Spleen (tissue), 11 donors: Measurements from ENCODE around the gene LSG1. TPM values are rescaled to one million over a fixed set of nuclear protein-coding genes. Genes with fewer than 3 reads are reported as not detected.

Experiments
- DNase-seq: peaks from one replicate; pipeline ENCODE4 v3.0.0-alpha.2; 2020
- H3K27ac ChIP-seq, 8 donors: fragments of 200-600 bp; sonication (generic) in 7 of 8; 1 replicate in 4 of 8; 2 replicates in 4 of 8; pipeline versions ENCODE4 v1.5.0 to v1.8.0; 2016 to 2021; ENCODE audit warnings: inconsistent platforms in 4 of 8, mild to moderate bottlenecking in 4 of 8, moderate library complexity in 1 of 8
- H3K27me3 ChIP-seq, 7 donors: fragments of 200-600 bp; sonication (generic) in 6 of 7; replicated peaks in 1 of 7; 1 replicate in 4 of 7; 2 replicates in 3 of 7; pipeline versions ENCODE4 v1.5.0 to v1.8.0; 2016 to 2021; ENCODE audit warnings: inconsistent platforms in 3 of 7, mild to moderate bottlenecking in 1 of 7
- H3K36me3 ChIP-seq, 6 donors: fragments of 200-600 bp; sonication (generic) in 5 of 6; 1 replicate in 4 of 6; 2 replicates in 2 of 6; pipeline versions ENCODE4 v1.5.0 to v1.8.0; 2016 to 2021; ENCODE audit warnings: inconsistent platforms in 2 of 6
- H3K4me1 ChIP-seq, 6 donors: fragments of 200-600 bp; sonication (generic) in 5 of 6; 1 replicate in 3 of 6; 2 replicates in 3 of 6; pipeline versions ENCODE4 v1.5.0 to v1.8.0; 2016 to 2021; ENCODE audit warnings: inconsistent platforms in 3 of 6
- H3K4me3 ChIP-seq, 8 donors: fragments of 200-600 bp; sonication (generic) in 7 of 8; 1 replicate in 4 of 8; 2 replicates in 4 of 8; pipeline versions ENCODE4 v1.5.0 to v1.8.0; 2016 to 2021; ENCODE audit warnings: inconsistent platforms in 4 of 8, mild to moderate bottlenecking in 4 of 8, moderate library complexity in 2 of 8
- H3K9me3 ChIP-seq, 8 donors: fragments of 200-600 bp; sonication (generic) in 7 of 8; 1 replicate in 4 of 8; 2 replicates in 4 of 8; pipeline versions ENCODE4 v1.5.0 to v1.8.0; 2016 to 2021; ENCODE audit warnings: inconsistent platforms in 4 of 8
- CTCF ChIP-seq, 11 experiments: fragments of 200-600 bp in 7 of 11; fragments of 450-650 bp in 4 of 11; sonication (generic) in 4 of 11; IDR thresholded peaks in 8 of 11; conservative IDR thresholded peaks in 3 of 11; 1 replicate in 7 of 11; 2 replicates in 4 of 11; pipeline versions ENCODE4 v1.4.0 to v1.8.0; 2016 to 2021; ENCODE audit warnings: antibody characterized with exemption in 11 of 11, inconsistent platforms in 4 of 11, mild to moderate bottlenecking in 1 of 11
- POLR2A ChIP-seq, 3 donors: fragments of 450-650 bp; IDR thresholded peaks; one replicate each; pipeline ENCODE4 v1.5.1; 2017; ENCODE audit warnings: antibody characterized with exemption in 3 of 3, mild to moderate bottlenecking in 1 of 3
- POLR2AphosphoS5 ChIP-seq, 3 donors: sonication (generic); formaldehyde crosslinking; IDR thresholded peaks; one replicate each; pipeline ENCODE4 v1.5.1; 2017; ENCODE audit warnings: antibody characterized with exemption in 3 of 3
- WGBS, 5 donors: extraction: QIAGEN DNeasy Blood & Tissue Kit in 3 of 5; methylation state at CpG; one replicate each; pipeline versions ENCODE4 v1.1.5 to v1.1.7; 2013 to 2018; 5-methylcytosine and 5-hydroxymethylcytosine counted together
- intact Hi-C: fragments of 100-400 bp; cut with DNase I; formaldehyde crosslinking; loops from one replicate; pipeline ENCODE4 v1.15.0; 2023; ENCODE audit warnings: low total_unique reads
- polyA plus RNA-seq, 3 donors: library from polyadenylated mRNA; stranded (reverse); fragments of 200-250 nt; gene quantifications; one replicate each; pipeline ENCODE4 v1.2.1, GENCODE V29; 2013
- total RNA-seq, 7 donors: library from RNA; depleted of rRNA in 3 of 7; stranded (reverse); fragments of >200 nt in 3 of 7; fragmentation: NEBNext Ultra II Directional in 4 of 7; extraction: Animal tissue kit (Norgen Biotek cat#: 25700) in 4 of 7; gene quantifications; one replicate each; pipeline versions ENCODE4 v1.1.0 to v1.2.1, GENCODE V29; 2016 to 2021
- donor health status: healthy with polysubstance abuse.
- donor health status: DM: no; HTN: no; CAD: no; lungs with moderate emphysema.
- donor health status: DM: no; HTN: no; CAD: no.
- donor health status: Bipolar disorder and iron deficiency.
- donor health status: healthy.
- donor health status: DM: no; HTN: no; CAD: no.
- donor health status: DM: yes; HTN: yes; CAD: no.

LSG1 gene
- total and polyA plus RNA-seq, 10 donors: 10.8 to 58.0 (median 35.7) TPM

GRCh38 chr3:194676471-194676870 is 4.5 kb upstream of the LSG1 start:
- Histone ChIP-seq H3K9me3 (no peaks in the 10 kb centered on the region), H3K27me3 (no peaks in the 10 kb centered on the region), H3K36me3 (no peaks in the 10 kb centered on the region), H3K4me3 (no peak overlapping the region), H3K4me1 (peaks cover 0 to 13% (median 8%) of the 10 kb centered on the region in 6 donors), H3K27ac (no peak overlapping the region)
- intact Hi-C loops: loop anchor here (10.0 kb wide), 1 partner anchor 848 kb away; no protein-coding TSS in a partner anchor
- TF ChIP-seq POLR2A (IDR thresholded peaks at IDR 0.05): no peak
- no peak for TF ChIP-seq CTCF (IDR thresholded peaks at IDR 0.05 in 8 of 11, conservative IDR thresholded peaks at IDR 0.05 in 3 of 11)
- TF ChIP-seq POLR2AphosphoS5 (IDR thresholded peaks at IDR 0.05): no peak
- WGBS, 5 donors: 76 to 92% (median 84%) methylated on average over 1 of the region's 1 CpG
- no peak for DNase-seq

- DNase-seq: no peak
- Histone ChIP-seq H3K36me3 (no peaks in the 10 kb centered on the region), H3K4me1 (peaks cover 7 to 21% (median 16%) of the 10 kb centered on the region in 6 donors), H3K9me3 (no peaks in the 10 kb centered on the region), H3K4me3 (no peak overlapping the region), H3K27ac (no peak overlapping the region), H3K27me3 (no peaks in the 10 kb centered on the region)
- no peak for TF ChIP-seq POLR2A (IDR thresholded peaks at IDR 0.05)
- TF ChIP-seq POLR2AphosphoS5 (IDR thresholded peaks at IDR 0.05): no peak
- TF ChIP-seq CTCF (IDR thresholded peaks at IDR 0.05 in 8 of 11, conservative IDR thresholded peaks at IDR 0.05 in 3 of 11): no peak
- WGBS, 5 donors: 40 to 78% (median 45%) methylated on average over 4 of the region's 4 CpGs
- intact Hi-C loops: loop anchor here (10.0 kb wide), 1 partner anchor 849 kb away; no protein-coding TSS in a partner anchor
These were observed 3.7 kb upstream of the LSG1 start for GRCh38 chr3:194675680-194676079.

- WGBS, 5 donors: 56 to 77% (median 61%) methylated on average over 12 of the region's 12 CpGs
- H3K27me3 ChIP-seq: no peaks in the 10 kb centered on the region
- H3K4me3 ChIP-seq: no peak overlapping the region
- no peak for DNase-seq
- H3K36me3 ChIP-seq: no peaks in the 10 kb centered on the region
- TF ChIP-seq CTCF (IDR thresholded peaks at IDR 0.05 in 8 of 11, conservative IDR thresholded peaks at IDR 0.05 in 3 of 11) (no peak), POLR2A (IDR thresholded peaks at IDR 0.05) (no peak), POLR2AphosphoS5 (IDR thresholded peaks at IDR 0.05) (no peak)
- peaks cover 12 to 26% (median 21%) of the 10 kb centered on the region in 6 donors for H3K4me1 ChIP-seq
- H3K9me3 ChIP-seq: no peaks in the 10 kb centered on the region
- H3K27ac ChIP-seq: no peak overlapping the region
- intact Hi-C loops: loop anchor here (10.0 kb wide), 1 partner anchor 850 kb away; no protein-coding TSS in a partner anchor
These were observed 3.2 kb upstream of the LSG1 start for GRCh38 chr3:194675081-194675640.

- Histone ChIP-seq H3K9me3 (no peaks in the 10 kb centered on the region), H3K36me3 (peaks cover 0 to 14% (median 10%) of the 10 kb centered on the region in 6 donors), H3K4me3 (no peak overlapping the region), H3K4me1 (peaks cover 12 to 39% (median 25%) of the 10 kb centered on the region in 6 donors), H3K27ac (no peak overlapping the region), H3K27me3 (no peaks in the 10 kb centered on the region)
- no peak for DNase-seq
- TF ChIP-seq POLR2A (IDR thresholded peaks at IDR 0.05) (no peak), CTCF (IDR thresholded peaks at IDR 0.05 in 8 of 11, conservative IDR thresholded peaks at IDR 0.05 in 3 of 11) (no peak), POLR2AphosphoS5 (IDR thresholded peaks at IDR 0.05) (no peak)
- 77 to 83% (median 80%) methylated on average over 3 of the region's 3 CpGs for WGBS, 5 donors
- intact Hi-C loops: loop anchor here (10.0 kb wide), 1 partner anchor 851 kb away; no protein-coding TSS in a partner anchor
These were observed 1.8 kb upstream of the LSG1 start for GRCh38 chr3:194673761-194674160.
